HEK293 (cell line): ENCODE data around the gene CDC42EP2.

Experiments used
- CTCF ChIA-PET: fragments of 350-600 bp; formaldehyde crosslinking; extraction: SDS; loops from one replicate; lab custom pipeline; 2021; ENCODE audit warnings: antibody characterized with exemption; lab: Yijun Ruan, JAX
- POLR2A ChIA-PET: fragments of 300-600 bp; formaldehyde crosslinking; extraction: SDS; loops from one replicate; lab custom pipeline; 2020; ENCODE audit warnings: antibody characterized with exemption, inconsistent platforms; lab: Yijun Ruan, JAX
- H3K27ac ChIP-seq: fragments of 200-500 bp; sonication (Bioruptor generic); 2 replicates; pipeline ENCODE4 v1.5.1; 2014; ENCODE audit warnings: low read depth, low read length, control low read depth, inconsistent platforms; ENCODE audit errors: extremely low read depth
- H3K36me3 ChIP-seq, 2 experiments: fragments of 200-500 bp in 1 of 2; sonication (Bioruptor generic) in 1 of 2; 1 replicate in 1 of 2; 2 replicates in 1 of 2; pipeline ENCODE4 v1.5.1; 2014 to 2017; ENCODE audit warnings: inconsistent platforms in 2 of 2, low read length in 2 of 2; ENCODE audit not compliant: control insufficient read depth in 2 of 2, insufficient read depth in 1 of 2
- H3K4me1 ChIP-seq: fragments of 200-500 bp; sonication (Bioruptor generic); 2 replicates; pipeline ENCODE4 v1.5.1; 2014; ENCODE audit warnings: mild to moderate bottlenecking, low read length, inconsistent platforms; ENCODE audit not compliant: control insufficient read depth, insufficient read depth
- H3K4me3 ChIP-seq: 2 replicates; pipeline ENCODE4 v1.5.1; 2011; ENCODE audit warnings: low read depth, mild to moderate bottlenecking, control low read depth, low read length, moderate library complexity
- H3K9me3 ChIP-seq: fragments of 200-500 bp; sonication (Bioruptor generic); 2 replicates; pipeline ENCODE4 v1.5.1; 2014; ENCODE audit warnings: low read depth, low read length, inconsistent platforms; ENCODE audit not compliant: control insufficient read depth, insufficient read depth
- BCL11B ChIP-seq: fragments of 450-650 bp; formaldehyde crosslinking; IDR thresholded peaks from 2 replicates; pipeline ENCODE4 v1.5.1; 2016; ENCODE audit warnings: low read depth, missing biosample characterization, missing genetic modification characterization
- EGR2 ChIP-seq: fragments of 450-650 bp; formaldehyde crosslinking; IDR thresholded peaks from 2 replicates; pipeline ENCODE4 v1.5.1; 2016; ENCODE audit warnings: low read depth, missing biosample characterization, missing genetic modification characterization
- KLF8 ChIP-seq: fragments of 450-650 bp; formaldehyde crosslinking; IDR thresholded peaks from 2 replicates; pipeline ENCODE4 v1.5.1; 2016; ENCODE audit warnings: missing biosample characterization, missing genetic modification characterization
- REPIN1 ChIP-seq: fragments of 450-650 bp; formaldehyde crosslinking; IDR thresholded peaks from 2 replicates; pipeline ENCODE4 v1.5.1; 2017; ENCODE audit warnings: missing biosample characterization, missing genetic modification characterization, low read depth
- TRIM28 ChIP-seq: IDR thresholded peaks from 2 replicates; pipeline ENCODE4 v1.6.1; 2011; ENCODE audit warnings: low read length, control low read depth, borderline replicate concordance
- YY1 ChIP-seq: fragments of 450-650 bp; formaldehyde crosslinking; IDR thresholded peaks from 2 replicates; pipeline ENCODE4 v1.5.1; 2018; ENCODE audit warnings: missing biosample characterization, missing genetic modification characterization
- ZBTB1 ChIP-seq: fragments of 450-650 bp; formaldehyde crosslinking; IDR thresholded peaks from 2 replicates; pipeline ENCODE4 v1.5.1; 2016; ENCODE audit warnings: missing biosample characterization, missing genetic modification characterization
- ZBTB20 ChIP-seq: fragments of 450-650 bp; formaldehyde crosslinking; IDR thresholded peaks from 2 replicates; pipeline ENCODE4 v1.5.1; 2016; ENCODE audit warnings: missing biosample characterization, missing genetic modification characterization
- ZBTB21 ChIP-seq: fragments of 450-650 bp; formaldehyde crosslinking; IDR thresholded peaks from 2 replicates; pipeline ENCODE4 v1.5.1; 2017; ENCODE audit warnings: missing biosample characterization, missing genetic modification characterization
- ZFHX2 ChIP-seq: fragments of 450-650 bp; formaldehyde crosslinking; conservative IDR thresholded peaks from 2 replicates; pipeline ENCODE4 v1.5.1; 2016; ENCODE audit warnings: missing biosample characterization, missing genetic modification characterization
- ZNF341 ChIP-seq: fragments of 450-650 bp; formaldehyde crosslinking; IDR thresholded peaks from 2 replicates; pipeline ENCODE4; 2016; ENCODE audit warnings: low read depth, missing biosample characterization, missing genetic modification characterization
- ZNF366 ChIP-seq: fragments of 450-650 bp; formaldehyde crosslinking; conservative IDR thresholded peaks from 2 replicates; pipeline ENCODE4 v1.5.1; 2016; ENCODE audit warnings: missing biosample characterization, missing genetic modification characterization
- ZNF473 ChIP-seq: fragments of 450-650 bp; formaldehyde crosslinking; IDR thresholded peaks from 2 replicates; pipeline ENCODE4 v1.5.1; 2017; ENCODE audit warnings: missing biosample characterization, missing genetic modification characterization
- ZNF521 ChIP-seq: fragments of 450-650 bp; formaldehyde crosslinking; IDR thresholded peaks from 2 replicates; pipeline ENCODE4 v1.5.1; 2017; ENCODE audit warnings: missing biosample characterization, mild to moderate bottlenecking, missing genetic modification characterization
- ZNF544 ChIP-seq: fragments of 450-650 bp; formaldehyde crosslinking; IDR thresholded peaks from 2 replicates; pipeline ENCODE4 v1.5.0; 2017; ENCODE audit warnings: missing biosample characterization, missing genetic modification characterization
- ZNF558 ChIP-seq: fragments of 450-650 bp; formaldehyde crosslinking; IDR thresholded peaks from 2 replicates; pipeline ENCODE4 v1.5.1; 2016; ENCODE audit warnings: missing biosample characterization, missing genetic modification characterization
- ZNF610 ChIP-seq: fragments of 450-650 bp; formaldehyde crosslinking; IDR thresholded peaks from 2 replicates; pipeline ENCODE4 v1.5.1; 2016; ENCODE audit warnings: missing biosample characterization, missing genetic modification characterization, borderline replicate concordance
- ZNF664 ChIP-seq: fragments of 450-650 bp; formaldehyde crosslinking; IDR thresholded peaks from 2 replicates; pipeline ENCODE4 v1.5.1; 2016; ENCODE audit warnings: missing biosample characterization, missing genetic modification characterization
- ZNF792 ChIP-seq: fragments of 450-650 bp; formaldehyde crosslinking; IDR thresholded peaks from 2 replicates; pipeline ENCODE4 v1.5.1; 2016; ENCODE audit warnings: missing biosample characterization, missing genetic modification characterization
- ZSCAN30 ChIP-seq: fragments of 450-650 bp; IDR thresholded peaks from 2 replicates; pipeline ENCODE4 v1.5.1; 2018; ENCODE audit warnings: missing biosample characterization, mild to moderate bottlenecking, missing genetic modification characterization, moderate library complexity
- TF ChIP-seq, protein P1 (sequence below): fragments of 450-650 bp; formaldehyde crosslinking; IDR thresholded peaks from 2 replicates; pipeline ENCODE4 v1.5.1; 2016; ENCODE audit warnings: missing biosample characterization, missing genetic modification characterization
- TF ChIP-seq, protein P2 (sequence below): fragments of 450-650 bp; formaldehyde crosslinking; IDR thresholded peaks from 2 replicates; pipeline ENCODE4 v1.5.1; 2016; ENCODE audit warnings: missing biosample characterization, missing genetic modification characterization, borderline replicate concordance
- TF ChIP-seq, protein P3 (sequence below): fragments of 450-650 bp; formaldehyde crosslinking; IDR thresholded peaks from 2 replicates; pipeline ENCODE4 v1.5.1; 2016; ENCODE audit warnings: missing biosample characterization, missing genetic modification characterization
- TF ChIP-seq, protein P4 (sequence below): fragments of 450-650 bp; formaldehyde crosslinking; IDR thresholded peaks from 2 replicates; pipeline ENCODE4 v1.5.1; 2016; ENCODE audit warnings: missing biosample characterization, missing genetic modification characterization
- TF ChIP-seq, protein P5 (sequence below): IDR thresholded peaks from 2 replicates; pipeline ENCODE4 v1.6.1; 2011; ENCODE audit warnings: mild to moderate bottlenecking, low read depth, low read length, borderline replicate concordance
- TF ChIP-seq, protein P6 (sequence below): fragments of 450-650 bp; formaldehyde crosslinking; IDR thresholded peaks from 2 replicates; pipeline ENCODE4 v1.5.1; 2016; ENCODE audit warnings: missing biosample characterization, missing genetic modification characterization

CDC42EP2 gene

DNA sequence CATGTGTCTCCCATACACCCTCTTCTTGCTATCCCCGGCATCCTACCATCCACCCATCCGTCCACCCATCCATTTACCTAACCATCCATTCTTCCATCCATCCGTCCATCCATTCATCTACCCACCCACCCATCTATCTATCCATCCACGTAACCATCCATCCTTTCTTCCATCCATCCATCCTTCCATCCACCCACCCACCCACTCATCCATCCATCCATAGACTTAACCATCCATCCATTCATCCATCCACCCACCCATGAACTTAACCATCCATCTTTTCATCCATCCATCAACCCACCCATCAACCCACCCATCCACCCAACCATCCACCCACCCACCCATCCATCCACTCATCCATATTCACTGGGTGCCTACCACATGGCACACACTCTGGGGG is 10.6 kb upstream of the CDC42EP2 start:
- no peak overlapping the region for H3K4me3 ChIP-seq
- H3K27ac ChIP-seq: no peak overlapping the region
- H3K36me3 ChIP-seq: peaks cover 0 to 49% of the 10 kb centered on the region in 2 experiments; a peak in 2 of 3 replicates
- no peaks in the 10 kb centered on the region for H3K9me3 ChIP-seq
- ChIA-PET POLR2A (interaction anchor here (0.7 to 1.3 kb wide), 3 partner anchors 9 to 42 kb away, joined by 3 to 6 read pairs (median 4); partner anchors contain the start of gene POLA2), CTCF (interaction anchor here (2.4 kb wide), 1 partner anchor 11 kb away, joined by 6 read pairs; no protein-coding TSS in a partner anchor)
- 0 out of 2 replicates have a peak, but pooled peaks cover 3% of the 10 kb centered on the region for H3K4me1 ChIP-seq
- no peak for TF ChIP-seq ZNF341 (tag by site-specific recombination)
- TF ChIP-seq ZSCAN30: no peak
- TF ChIP-seq, protein P1, sequence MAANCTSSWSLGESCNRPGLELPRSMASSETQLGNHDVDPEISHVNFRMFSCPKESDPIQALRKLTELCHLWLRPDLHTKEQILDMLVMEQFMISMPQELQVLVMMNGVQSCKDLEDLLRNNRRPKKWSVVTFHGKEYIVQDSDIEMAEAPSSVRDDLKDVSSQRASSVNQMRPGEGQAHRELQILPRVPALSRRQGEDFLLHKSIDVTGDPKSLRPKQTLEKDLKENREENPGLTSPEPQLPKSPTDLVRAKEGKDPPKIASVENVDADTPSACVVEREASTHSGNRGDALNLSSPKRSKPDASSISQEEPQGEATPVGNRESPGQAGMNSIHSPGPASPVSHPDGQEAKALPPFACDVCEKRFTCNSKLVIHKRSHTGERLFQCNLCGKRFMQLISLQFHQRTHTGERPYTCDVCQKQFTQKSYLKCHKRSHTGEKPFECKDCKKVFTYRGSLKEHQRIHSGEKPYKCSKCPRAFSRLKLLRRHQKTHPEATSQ (tag by site-specific recombination): no peak
- no peak for TF ChIP-seq ZNF558 (tag by site-specific recombination)
- no peak for TF ChIP-seq ZBTB1 (tag by site-specific recombination)
- TF ChIP-seq ZNF544 (tag by site-specific recombination): no peak
- TF ChIP-seq, protein P2, sequence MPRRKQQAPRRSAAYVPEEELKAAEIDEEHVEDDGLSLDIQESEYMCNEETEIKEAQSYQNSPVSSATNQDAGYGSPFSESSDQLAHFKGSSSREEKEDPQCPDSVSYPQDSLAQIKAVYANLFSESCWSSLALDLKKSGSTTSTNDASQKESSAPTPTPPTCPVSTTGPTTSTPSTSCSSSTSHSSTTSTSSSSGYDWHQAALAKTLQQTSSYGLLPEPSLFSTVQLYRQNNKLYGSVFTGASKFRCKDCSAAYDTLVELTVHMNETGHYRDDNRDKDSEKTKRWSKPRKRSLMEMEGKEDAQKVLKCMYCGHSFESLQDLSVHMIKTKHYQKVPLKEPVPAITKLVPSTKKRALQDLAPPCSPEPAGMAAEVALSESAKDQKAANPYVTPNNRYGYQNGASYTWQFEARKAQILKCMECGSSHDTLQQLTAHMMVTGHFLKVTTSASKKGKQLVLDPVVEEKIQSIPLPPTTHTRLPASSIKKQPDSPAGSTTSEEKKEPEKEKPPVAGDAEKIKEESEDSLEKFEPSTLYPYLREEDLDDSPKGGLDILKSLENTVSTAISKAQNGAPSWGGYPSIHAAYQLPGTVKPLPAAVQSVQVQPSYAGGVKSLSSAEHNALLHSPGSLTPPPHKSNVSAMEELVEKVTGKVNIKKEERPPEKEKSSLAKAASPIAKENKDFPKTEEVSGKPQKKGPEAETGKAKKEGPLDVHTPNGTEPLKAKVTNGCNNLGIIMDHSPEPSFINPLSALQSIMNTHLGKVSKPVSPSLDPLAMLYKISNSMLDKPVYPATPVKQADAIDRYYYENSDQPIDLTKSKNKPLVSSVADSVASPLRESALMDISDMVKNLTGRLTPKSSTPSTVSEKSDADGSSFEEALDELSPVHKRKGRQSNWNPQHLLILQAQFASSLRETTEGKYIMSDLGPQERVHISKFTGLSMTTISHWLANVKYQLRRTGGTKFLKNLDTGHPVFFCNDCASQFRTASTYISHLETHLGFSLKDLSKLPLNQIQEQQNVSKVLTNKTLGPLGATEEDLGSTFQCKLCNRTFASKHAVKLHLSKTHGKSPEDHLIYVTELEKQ (tag by site-specific recombination): no peak
- TF ChIP-seq ZNF792 (tag by site-specific recombination): no peak
- no peak for TF ChIP-seq ZNF473 (tag by site-specific recombination)
- no peak for TF ChIP-seq KLF8 (tag by site-specific recombination)
- TF ChIP-seq, protein P3, sequence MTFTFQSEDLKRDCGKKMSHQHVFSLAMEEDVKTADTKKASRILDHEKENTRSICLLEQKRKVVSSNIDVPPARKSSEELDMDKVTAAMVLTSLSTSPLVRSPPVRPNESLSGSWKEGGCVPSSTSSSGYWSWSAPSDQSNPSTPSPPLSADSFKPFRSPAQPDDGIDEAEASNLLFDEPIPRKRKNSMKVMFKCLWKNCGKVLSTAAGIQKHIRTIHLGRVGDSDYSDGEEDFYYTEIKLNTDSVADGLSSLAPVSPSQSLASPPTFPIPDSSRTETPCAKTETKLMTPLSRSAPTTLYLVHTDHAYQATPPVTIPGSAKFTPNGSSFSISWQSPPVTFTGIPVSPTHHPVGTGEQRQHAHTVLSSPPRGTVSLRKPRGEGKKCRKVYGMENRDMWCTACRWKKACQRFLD: no peak
- TF ChIP-seq ZNF664 (tag by site-specific recombination): no peak
- TF ChIP-seq TRIM28: no peak
- TF ChIP-seq ZFHX2 (tag by site-specific recombination): peak; percentile 88
- TF ChIP-seq ZNF610: no peak
- TF ChIP-seq ZNF366 (tag by site-specific recombination): peak; percentile 99
- TF ChIP-seq YY1 (tag by site-specific recombination): no peak
- TF ChIP-seq, protein P4, sequence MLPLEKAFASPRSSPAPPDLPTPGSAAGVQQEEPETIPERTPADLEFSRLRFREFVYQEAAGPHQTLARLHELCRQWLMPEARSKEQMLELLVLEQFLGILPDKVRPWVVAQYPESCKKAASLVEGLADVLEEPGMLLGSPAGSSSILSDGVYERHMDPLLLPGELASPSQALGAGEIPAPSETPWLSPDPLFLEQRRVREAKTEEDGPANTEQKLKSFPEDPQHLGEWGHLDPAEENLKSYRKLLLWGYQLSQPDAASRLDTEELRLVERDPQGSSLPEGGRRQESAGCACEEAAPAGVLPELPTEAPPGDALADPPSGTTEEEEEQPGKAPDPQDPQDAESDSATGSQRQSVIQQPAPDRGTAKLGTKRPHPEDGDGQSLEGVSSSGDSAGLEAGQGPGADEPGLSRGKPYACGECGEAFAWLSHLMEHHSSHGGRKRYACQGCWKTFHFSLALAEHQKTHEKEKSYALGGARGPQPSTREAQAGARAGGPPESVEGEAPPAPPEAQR (tag by site-specific recombination): no peak
- TF ChIP-seq EGR2 (tag by site-specific recombination): peak; percentile 96
- no peak for TF ChIP-seq ZBTB20 (tag by site-specific recombination)
- TF ChIP-seq BCL11B: no peak
- TF ChIP-seq, protein P5, sequence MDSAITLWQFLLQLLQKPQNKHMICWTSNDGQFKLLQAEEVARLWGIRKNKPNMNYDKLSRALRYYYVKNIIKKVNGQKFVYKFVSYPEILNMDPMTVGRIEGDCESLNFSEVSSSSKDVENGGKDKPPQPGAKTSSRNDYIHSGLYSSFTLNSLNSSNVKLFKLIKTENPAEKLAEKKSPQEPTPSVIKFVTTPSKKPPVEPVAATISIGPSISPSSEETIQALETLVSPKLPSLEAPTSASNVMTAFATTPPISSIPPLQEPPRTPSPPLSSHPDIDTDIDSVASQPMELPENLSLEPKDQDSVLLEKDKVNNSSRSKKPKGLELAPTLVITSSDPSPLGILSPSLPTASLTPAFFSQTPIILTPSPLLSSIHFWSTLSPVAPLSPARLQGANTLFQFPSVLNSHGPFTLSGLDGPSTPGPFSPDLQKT: no peak
- no peak for TF ChIP-seq ZBTB21
- TF ChIP-seq REPIN1 (tag by site-specific recombination): no peak
- TF ChIP-seq ZNF521 (tag by site-specific recombination): no peak
- TF ChIP-seq, protein P6, sequence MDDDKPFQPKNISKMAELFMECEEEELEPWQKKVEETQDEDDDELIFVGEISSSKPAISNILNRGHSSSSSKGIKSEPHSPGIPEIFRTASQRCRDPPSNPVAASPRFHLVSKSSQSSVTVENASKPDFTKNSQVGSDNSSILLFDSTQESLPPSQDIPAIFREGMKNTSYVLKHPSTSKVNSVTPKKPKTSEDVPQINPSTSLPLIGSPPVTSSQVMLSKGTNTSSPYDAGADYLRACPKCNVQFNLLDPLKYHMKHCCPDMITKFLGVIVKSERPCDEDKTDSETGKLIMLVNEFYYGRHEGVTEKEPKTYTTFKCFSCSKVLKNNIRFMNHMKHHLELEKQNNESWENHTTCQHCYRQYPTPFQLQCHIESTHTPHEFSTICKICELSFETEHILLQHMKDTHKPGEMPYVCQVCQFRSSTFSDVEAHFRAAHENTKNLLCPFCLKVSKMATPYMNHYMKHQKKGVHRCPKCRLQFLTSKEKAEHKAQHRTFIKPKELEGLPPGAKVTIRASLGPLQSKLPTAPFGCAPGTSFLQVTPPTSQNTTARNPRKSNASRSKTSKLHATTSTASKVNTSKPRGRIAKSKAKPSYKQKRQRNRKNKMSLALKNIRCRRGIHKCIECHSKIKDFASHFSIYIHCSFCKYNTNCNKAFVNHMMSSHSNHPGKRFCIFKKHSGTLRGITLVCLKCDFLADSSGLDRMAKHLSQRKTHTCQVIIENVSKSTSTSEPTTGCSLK: no peak
